Anterior cingulate cortex (tissue), 58 donors: Measurements from ENCODE around the gene DENND4A.
"Not testable (repeated sequence)": the region's sequence is repeated elsewhere in the genome, so short reads cannot be mapped to it uniquely, and the experiment has no call there.

Experiments
- DNase-seq, 58 donors: peaks; one replicate each; lab custom pipeline; 2025; lab: John Stamatoyannopoulos, UW

The DENND4A gene

GRCh38 chr15:65821070-65821469 is 29.0 kb upstream of the DENND4A start:
- no peak for DNase-seq

DNA sequence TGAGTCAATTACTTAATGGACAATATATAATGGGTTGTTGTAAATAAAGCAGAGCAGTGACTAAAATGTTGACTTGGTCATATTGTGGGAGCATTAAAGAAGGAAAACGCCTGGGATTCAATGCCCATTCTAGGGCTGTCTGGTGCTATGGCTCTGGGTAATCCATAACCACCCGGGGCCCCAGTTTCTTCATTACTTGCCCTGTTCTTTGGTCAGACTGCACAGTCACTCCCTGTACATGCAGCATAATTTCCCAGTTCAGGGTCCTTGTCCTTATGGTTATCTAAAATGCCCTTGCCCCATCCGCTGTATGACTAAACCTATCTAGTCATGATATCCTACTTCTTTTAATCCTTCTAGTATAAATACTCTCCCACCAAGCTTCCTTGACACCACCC is 27.5 kb upstream of the DENND4A start:
- DNase-seq, result no peak

- DNase-seq, result no peak
Observed at GRCh38 chr15:65818927-65819562, 27.0 kb upstream of the DENND4A start.

DNA sequence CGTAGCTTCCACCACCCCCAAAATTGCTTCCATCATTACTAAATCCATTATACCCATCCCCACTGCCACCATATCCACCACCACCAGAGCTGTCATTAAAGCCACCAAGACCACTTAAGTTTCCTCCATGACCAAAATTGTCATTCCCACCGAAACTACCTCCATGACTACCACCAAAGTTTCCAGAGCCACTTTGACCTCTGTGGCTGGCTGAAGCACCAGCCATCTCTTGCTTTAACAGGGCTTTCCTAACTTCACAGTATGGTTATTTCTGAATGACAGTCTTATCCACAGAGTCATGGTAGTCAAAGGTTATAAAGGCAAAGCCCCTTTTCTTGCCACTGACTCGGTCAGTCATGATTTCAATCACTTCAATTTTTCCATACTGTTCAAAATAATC is 24.3 kb upstream of the DENND4A start:
- no peak for DNase-seq

DNA sequence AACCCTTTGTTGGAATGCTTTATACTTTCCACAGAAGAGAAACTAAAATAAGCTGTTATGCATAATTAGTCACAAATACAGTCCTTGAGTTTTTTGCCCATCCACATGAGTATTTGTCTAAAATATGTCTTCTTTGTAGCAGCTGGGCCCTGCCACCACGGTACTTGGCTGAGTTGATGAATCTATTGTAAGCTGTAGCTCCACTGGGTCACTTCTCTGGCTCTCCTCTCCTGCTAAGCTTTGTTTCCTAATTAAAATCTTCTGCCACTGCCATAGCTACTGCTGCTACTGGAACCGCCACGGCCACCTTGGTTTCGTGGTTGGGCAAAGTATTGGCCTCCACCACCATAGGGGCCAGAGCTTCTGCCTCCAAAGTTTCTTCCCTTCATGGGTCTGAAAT is 23.9 kb upstream of the DENND4A start:
- DNase-seq, result peak in 4 of 58 donors; percentile 10 to 17 (median 12)

DNA sequence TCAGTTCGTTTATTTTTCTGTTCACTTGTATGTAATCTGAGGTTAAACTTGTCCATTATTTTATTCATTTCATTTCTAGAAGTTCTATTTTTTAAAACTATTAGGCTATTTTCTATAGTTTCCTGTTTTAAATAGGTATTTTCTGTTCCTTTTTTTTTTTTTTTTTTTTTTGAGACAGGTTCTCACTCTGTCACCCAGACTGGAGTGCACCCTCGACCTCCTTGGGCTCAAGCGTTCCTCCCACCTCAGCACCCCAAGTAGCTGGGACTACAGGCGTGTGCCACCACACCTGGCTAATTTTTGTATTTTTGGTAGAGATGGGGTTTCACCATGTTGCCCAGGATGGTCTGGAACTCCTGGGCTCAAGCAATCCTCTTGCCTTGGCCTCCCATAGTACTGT is 22.2 kb upstream of the DENND4A start:
- not testable (repeated sequence) for DNase-seq

DNA sequence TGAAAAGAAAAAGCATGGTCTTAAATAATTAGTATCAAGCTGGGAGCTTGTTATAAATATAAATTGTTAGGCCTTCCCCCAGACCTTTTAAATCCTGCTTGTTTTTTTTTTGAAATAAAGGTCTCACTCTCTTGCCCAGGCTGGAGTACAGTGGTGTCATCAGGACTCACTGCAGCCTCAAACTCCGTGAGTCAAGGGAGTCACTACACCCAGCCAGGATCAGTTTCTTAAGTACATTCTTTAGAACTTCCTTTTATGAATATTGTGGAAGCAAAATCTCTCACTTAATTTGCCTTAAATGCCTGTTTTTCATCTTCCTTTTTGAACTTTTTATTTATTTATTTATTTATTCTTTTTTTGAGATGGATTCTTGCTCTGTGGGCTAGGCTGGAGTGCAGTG is 20.8 kb upstream of the DENND4A start:
- DNase-seq, result no peak

GRCh38 chr15:65812467-65812866 is 20.4 kb upstream of the DENND4A start:
- DNase-seq, result no peak

- no peak for DNase-seq
Observed at GRCh38 chr15:65811835-65812234, 19.7 kb upstream of the DENND4A start.

GRCh38 chr15:65811011-65811733 is 19.1 kb upstream of the DENND4A start:
- DNase-seq, result not testable (repeated sequence)

DNA sequence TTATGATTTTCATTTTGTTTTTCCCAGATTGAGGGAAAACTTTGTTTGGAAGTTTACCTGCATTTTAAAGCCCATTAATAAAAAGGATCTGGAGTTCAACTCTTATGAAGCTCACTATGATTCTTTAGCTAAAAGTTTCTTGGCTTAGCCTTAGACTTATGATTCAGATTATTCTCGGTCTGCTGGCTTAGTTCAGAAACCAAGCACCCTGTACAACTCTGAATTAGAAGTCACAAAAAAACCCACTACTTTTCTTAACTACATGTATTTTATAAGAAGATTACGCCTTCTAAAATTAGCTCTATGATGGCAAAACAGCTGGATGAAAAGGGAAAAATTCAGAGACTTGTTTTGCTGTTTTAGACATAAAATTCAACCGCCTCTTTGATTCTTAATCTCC is 14.3 kb upstream of the DENND4A start:
- DNase-seq, result no peak

- DNase-seq, result no peak
Observed at GRCh38 chr15:65805019-65805745, 13.1 kb upstream of the DENND4A start.

GRCh38 chr15:65804252-65804931 is 12.3 kb upstream of the DENND4A start:
- no peak for DNase-seq

- DNase-seq, result no peak
Observed at GRCh38 chr15:65801229-65801805, 9.2 kb upstream of the DENND4A start.

DNA sequence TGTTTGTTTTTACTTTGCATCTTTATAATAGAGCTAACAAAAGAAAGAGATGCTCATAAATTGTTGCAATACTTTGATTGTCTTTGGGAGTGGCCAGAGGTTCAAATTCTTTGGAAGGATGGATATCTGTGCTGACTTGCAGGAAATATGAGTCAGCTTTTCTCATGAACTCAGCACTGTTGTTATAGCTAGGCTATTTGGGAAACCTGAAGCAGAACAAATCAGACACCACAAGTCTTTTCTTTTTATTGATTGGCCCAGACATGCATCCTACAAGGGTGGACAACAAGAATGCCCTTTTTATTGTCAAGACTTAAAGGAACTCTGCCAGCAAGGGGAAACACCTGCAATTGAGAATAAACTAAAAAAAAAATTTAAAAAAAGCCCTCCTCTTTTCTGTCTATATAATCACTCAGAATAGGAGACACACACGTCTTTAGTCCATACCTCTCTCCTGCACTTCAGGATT is 4.6 kb upstream of the DENND4A start:
- DNase-seq, result no peak

DNA sequence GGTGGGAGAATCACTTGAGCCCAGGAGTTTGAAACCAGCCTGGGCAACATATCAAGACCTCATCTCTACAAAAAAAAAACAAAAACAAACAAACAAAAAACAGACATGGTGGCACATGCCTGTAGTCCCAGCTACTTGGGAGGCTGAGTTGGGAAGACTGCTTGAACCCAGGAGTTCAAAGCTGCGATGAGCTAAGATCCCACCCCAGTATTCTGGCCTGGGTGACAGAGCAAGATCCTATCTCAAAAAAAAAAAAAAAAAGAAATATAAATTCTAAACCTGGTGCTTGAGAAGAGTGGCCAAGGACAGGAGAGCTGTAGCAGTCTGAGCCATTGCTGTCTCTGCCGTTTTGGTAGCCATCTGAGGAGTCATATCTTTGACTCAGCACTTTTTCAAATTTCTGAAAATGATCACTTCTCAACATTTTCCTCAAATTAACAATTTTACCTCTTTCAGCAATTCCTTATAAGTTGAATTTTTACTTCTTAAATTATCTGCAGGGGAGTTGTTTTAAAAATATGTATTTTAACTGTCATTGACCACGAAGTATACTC is 3.6 kb upstream of the DENND4A start:
- no peak for DNase-seq

DNA sequence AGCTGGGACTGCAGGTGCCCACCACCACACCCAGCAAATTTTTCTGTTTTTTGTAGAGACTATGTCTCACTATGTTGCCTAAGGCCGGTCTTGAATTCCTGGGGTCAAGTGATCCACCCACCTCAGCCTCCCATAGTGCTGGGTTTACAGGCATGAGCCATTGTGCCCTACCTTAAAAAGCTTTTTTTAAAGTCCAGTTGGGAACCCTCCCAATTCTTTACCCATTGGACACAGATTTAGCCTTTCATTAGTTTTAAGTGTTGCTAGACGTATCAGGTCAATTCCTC is 1.7 kb upstream of the DENND4A start:
- no peak for DNase-seq

- no peak for DNase-seq
Observed at GRCh38 chr15:65792988-65793817, 1.1 kb upstream of the DENND4A start.

DNA sequence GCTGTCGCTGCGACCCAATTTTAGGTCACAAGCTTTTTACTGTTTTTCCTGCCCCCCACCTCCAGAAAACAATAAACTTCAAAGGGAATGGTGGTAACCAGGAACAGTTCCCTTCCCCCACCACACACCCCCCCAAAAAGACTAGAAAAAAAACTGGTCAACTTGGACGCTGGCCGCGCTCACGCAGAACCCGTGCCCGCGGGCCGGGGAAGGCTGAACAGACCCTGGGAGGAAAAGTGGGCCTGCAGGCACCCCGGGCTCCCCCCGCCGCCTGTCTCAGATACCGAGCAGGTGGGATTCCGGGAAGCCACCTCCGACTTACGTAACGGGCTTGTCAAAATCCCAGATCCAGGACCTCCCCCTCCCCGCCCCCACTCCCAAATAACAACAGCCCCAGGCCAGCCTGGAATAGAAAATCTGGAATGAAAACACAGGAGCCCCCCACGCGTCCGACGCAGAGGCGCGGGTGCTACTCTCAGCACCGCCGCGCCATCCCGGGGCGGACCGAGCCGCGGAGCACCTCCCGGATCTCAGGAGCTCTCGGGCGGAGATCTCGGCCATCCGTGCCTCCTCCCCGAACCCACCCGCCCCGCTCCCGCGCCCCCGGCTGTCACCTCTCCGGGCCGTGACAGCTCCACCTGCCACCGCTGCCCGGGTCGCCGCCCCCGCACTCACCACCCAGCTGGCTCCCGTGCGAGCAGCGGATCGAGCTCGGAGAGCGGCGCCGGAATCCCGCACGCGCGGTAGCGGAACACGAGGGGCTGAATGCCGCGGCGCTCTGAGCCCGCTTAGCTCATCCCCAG is 557 bp downstream of the DENND4A start:
- peak in 53 of 58 donors; percentile 19 to 83 (median 64) for DNase-seq
